Measurements from ENCODE around the gene NCR2. TPM values are rescaled to one million over a fixed set of nuclear protein-coding genes. Genes with fewer than 3 reads are reported as not detected.
A peak's percentile ranks its signal among the peaks of the same experiment; 100 is the strongest.

The NCR2 gene
- total RNA-seq, 1 experiment from 2014 or later: not detected

- Mint-ChIP-seq H3K27ac (no peak overlapping the region), H3K36me3 (no peaks in the 10 kb centered on the region), H3K4me3 (peak overlapping the region; percentile 85), H3K9me3 (no peaks in the 10 kb centered on the region), H3K4me1 (peaks cover 56% of the 10 kb centered on the region), H3K27me3 (ENCODE audit: low read depth) (peaks cover 95% of the 10 kb centered on the region)
- ChIA-PET CTCF (interaction anchor here (0.6 to 9.0 kb wide), 22 partner anchors 9 to 414 kb away, joined by 3 to 152 read pairs (median 10); partner anchors contain the start of gene TOMM6), POLR2A (interaction anchor here (0.6 to 0.9 kb wide), 2 partner anchors 173 to 1090 kb away, joined by 4 read pairs; no protein-coding TSS in a partner anchor)
- ATAC-seq: peak; percentile 5
- peak; percentile 43 for DNase-seq (ENCODE audit: low spot score)
- peak; percentile 93; the same call in 1 of the 2 replicates for TF ChIP-seq ESRRA (CRISPR knock-in tag; IDR thresholded peaks at IDR 0.05; ENCODE audit: borderline replicate concordance)
- no peak for TF ChIP-seq PREB (CRISPR knock-in tag; IDR thresholded peaks at IDR 0.05; ENCODE audit: borderline replicate concordance)
- TF ChIP-seq STAT6 (CRISPR knock-in tag; conservative IDR thresholded peaks at IDR 0.05; ENCODE audit: low read depth): no peak
- no peak for TF ChIP-seq ZNF219 (CRISPR knock-in tag; IDR thresholded peaks at IDR 0.05; ENCODE audit: borderline replicate concordance)
- no peak for TF ChIP-seq IRF1 (CRISPR knock-in tag; IDR thresholded peaks at IDR 0.05)
- no peak for TF ChIP-seq SP1 (CRISPR knock-in tag; conservative IDR thresholded peaks at IDR 0.05)
- TF ChIP-seq ZBTB43 (CRISPR knock-in tag; IDR thresholded peaks at IDR 0.05): peak; percentile 47; the same call in 1 of the 2 replicates
- TF ChIP-seq OVOL2 (CRISPR knock-in tag; IDR thresholded peaks at IDR 0.05; ENCODE audit: borderline replicate concordance): no peak
- TF ChIP-seq MXD4 (CRISPR knock-in tag; IDR thresholded peaks at IDR 0.05; ENCODE audit: borderline replicate concordance): no peak
- TF ChIP-seq ZSCAN18 (CRISPR knock-in tag; IDR thresholded peaks at IDR 0.05): no peak
- TF ChIP-seq ZNF281 (CRISPR knock-in tag; IDR thresholded peaks at IDR 0.05): no peak
- no peak for TF ChIP-seq CREB1 (CRISPR knock-in tag; IDR thresholded peaks at IDR 0.05)
- no peak for TF ChIP-seq CTCF (IDR thresholded peaks at IDR 0.05)
- no peak for TF ChIP-seq TCF7 (CRISPR knock-in tag; IDR thresholded peaks at IDR 0.05; ENCODE audit: low read depth)
- no peak for TF ChIP-seq AR (CRISPR knock-in tag; IDR thresholded peaks at IDR 0.05)
- TF ChIP-seq GTF2I (CRISPR knock-in tag; conservative IDR thresholded peaks at IDR 0.05): peak; percentile 77; the same call in 1 of the 2 replicates
- no peak for TF ChIP-seq CDX4 (CRISPR knock-in tag; IDR thresholded peaks at IDR 0.05; ENCODE audit: borderline replicate concordance)
- no peak for TF ChIP-seq JUN (CRISPR knock-in tag; IDR thresholded peaks at IDR 0.05)
- TF ChIP-seq ZNF263 (CRISPR knock-in tag; IDR thresholded peaks at IDR 0.05; ENCODE audit: low read depth): no peak
These were observed 36.8 kb downstream of the NCR2 start for GRCh38 chr6:41371992-41372831.

Data from WTC11 (cell line).